ENCODE measurements around the gene TACSTD2. TPM values are rescaled to one million over a fixed set of nuclear protein-coding genes. Genes with fewer than 3 reads are reported as not detected.

The TACSTD2 gene
- total RNA-seq, 4 donors from 2014 or later: 5.7 to 13.0 (median 8.9) TPM

GRCh38 chr1:58620926-58621325 is 43.9 kb upstream of the TACSTD2 start:
- WGBS, 2 donors: 82 to 86% methylated on average over 5 of the region's 5 CpGs
- no peak overlapping the region for H3K27ac ChIP-seq
- no peaks in the 10 kb centered on the region for H3K27me3 ChIP-seq

GRCh38 chr1:58620259-58620658 is 43.2 kb upstream of the TACSTD2 start:
- Histone ChIP-seq H3K27me3 (no peaks in the 10 kb centered on the region), H3K27ac (no peak overlapping the region), H3K36me3 (no peaks in the 10 kb centered on the region), H3K4me1 (peaks cover 3 to 23% of the 10 kb centered on the region in 2 donors), H3K9me3 (no peaks in the 10 kb centered on the region), H3K4me3 (replicated peaks in 1 of 3) (no peak overlapping the region)
- TF ChIP-seq POLR2A (IDR thresholded peaks at IDR 0.05) (no peak), CTCF (IDR thresholded peaks at IDR 0.05) (no peak)
- intact Hi-C loops (cut with DNase I): no loop called here
- WGBS, 2 donors: 65 to 69% methylated on average over 7 of the region's 7 CpGs
- DNase-seq: no peak

More at GRCh38 chr1:58620926-58621325, 43.9 kb upstream of the TACSTD2 start:
- TF ChIP-seq POLR2A (IDR thresholded peaks at IDR 0.05) (no peak), CTCF (IDR thresholded peaks at IDR 0.05) (no peak)
- no peak overlapping the region for H3K4me3 ChIP-seq (replicated peaks in 1 of 3)
- intact Hi-C loops (cut with DNase I): no loop called here
- no peaks in the 10 kb centered on the region for H3K36me3 ChIP-seq
- H3K9me3 ChIP-seq: no peaks in the 10 kb centered on the region
- peaks cover 3 to 23% of the 10 kb centered on the region in 2 donors for H3K4me1 ChIP-seq
- DNase-seq: no peak

- TF ChIP-seq CTCF (IDR thresholded peaks at IDR 0.05): no peak
- TF ChIP-seq POLR2A (IDR thresholded peaks at IDR 0.05): no peak
- no peak overlapping the region for H3K27ac ChIP-seq
- H3K4me1 ChIP-seq: peaks cover 3 to 23% of the 10 kb centered on the region in 2 donors
- peak in 1 of 2 donors; percentile 20 for DNase-seq
- no peaks in the 10 kb centered on the region for H3K36me3 ChIP-seq
- no peak overlapping the region for H3K4me3 ChIP-seq (replicated peaks in 1 of 3)
- intact Hi-C loops (cut with DNase I): no loop called here
- 49 to 64% methylated on average over 5 of the region's 5 CpGs for WGBS, 2 donors
- no peaks in the 10 kb centered on the region for H3K9me3 ChIP-seq
- no peaks in the 10 kb centered on the region for H3K27me3 ChIP-seq
Observed at GRCh38 chr1:58619286-58620054, 42.4 kb upstream of the TACSTD2 start.

GRCh38 chr1:58618303-58618702 is 41.3 kb upstream of the TACSTD2 start:
- H3K27ac ChIP-seq: no peak overlapping the region
- H3K9me3 ChIP-seq: no peaks in the 10 kb centered on the region
- intact Hi-C loops (cut with DNase I): no loop called here
- no peak overlapping the region for H3K4me3 ChIP-seq (replicated peaks in 1 of 3)
- TF ChIP-seq CTCF (IDR thresholded peaks at IDR 0.05): no peak
- no peak for TF ChIP-seq POLR2A (IDR thresholded peaks at IDR 0.05)
- peaks cover 3 to 23% of the 10 kb centered on the region in 2 donors for H3K4me1 ChIP-seq
- 34 to 70% methylated on average over 2 of the region's 2 CpGs for WGBS, 2 donors
- no peaks in the 10 kb centered on the region for H3K27me3 ChIP-seq
- no peaks in the 10 kb centered on the region for H3K36me3 ChIP-seq
- DNase-seq: peak in 1 of 2 donors; percentile 43

GRCh38 chr1:58611861-58612385 is 34.9 kb upstream of the TACSTD2 start:
- H3K36me3 ChIP-seq: no peaks in the 10 kb centered on the region
- H3K9me3 ChIP-seq: no peaks in the 10 kb centered on the region
- no peaks in the 10 kb centered on the region for H3K4me1 ChIP-seq
- H3K4me3 ChIP-seq (replicated peaks in 1 of 3): no peak overlapping the region
- H3K27ac ChIP-seq: no peak overlapping the region
- TF ChIP-seq POLR2A (IDR thresholded peaks at IDR 0.05) (no peak), CTCF (IDR thresholded peaks at IDR 0.05) (no peak)
- H3K27me3 ChIP-seq: no peaks in the 10 kb centered on the region
- 90% methylated on average over 2 of the region's 2 CpGs for WGBS, 2 donors
- no peak for DNase-seq
- intact Hi-C loops (cut with DNase I): no loop called here
